ENCODE data around the gene KRT2.

Gene KRT2

DNA sequence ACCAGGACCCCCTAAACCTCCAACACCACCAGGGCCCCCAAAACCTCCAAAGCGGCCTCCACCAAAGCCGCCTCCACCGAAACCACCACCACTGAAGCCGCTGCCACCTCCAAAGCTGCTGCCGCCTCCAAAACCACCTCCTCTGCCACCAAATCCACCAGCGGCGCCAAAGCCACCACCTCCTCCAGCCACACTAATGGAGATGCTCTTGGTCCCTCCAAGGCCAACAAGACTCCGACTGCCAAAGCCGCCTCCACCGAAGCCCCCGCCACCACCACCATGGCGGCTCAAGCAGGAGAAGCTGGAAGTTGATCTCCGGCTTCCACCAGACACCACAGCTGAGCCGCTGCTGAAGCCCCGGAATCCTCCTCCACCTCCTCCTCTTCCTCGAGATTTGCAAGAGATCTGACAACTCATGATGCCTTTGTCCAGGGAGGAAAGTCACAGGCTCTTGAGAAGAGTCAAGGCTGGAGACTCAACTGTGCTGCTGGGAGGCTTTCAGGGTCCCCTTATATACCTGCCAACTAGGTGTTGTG is at the start of gene KRT2:
TSS of gene KRT2 (minus strand) at position 486 of the 536 bp plus-strand sequence. CDS start at position 417, 69 bp downstream.
- TF ChIP-seq, protein P1, sequence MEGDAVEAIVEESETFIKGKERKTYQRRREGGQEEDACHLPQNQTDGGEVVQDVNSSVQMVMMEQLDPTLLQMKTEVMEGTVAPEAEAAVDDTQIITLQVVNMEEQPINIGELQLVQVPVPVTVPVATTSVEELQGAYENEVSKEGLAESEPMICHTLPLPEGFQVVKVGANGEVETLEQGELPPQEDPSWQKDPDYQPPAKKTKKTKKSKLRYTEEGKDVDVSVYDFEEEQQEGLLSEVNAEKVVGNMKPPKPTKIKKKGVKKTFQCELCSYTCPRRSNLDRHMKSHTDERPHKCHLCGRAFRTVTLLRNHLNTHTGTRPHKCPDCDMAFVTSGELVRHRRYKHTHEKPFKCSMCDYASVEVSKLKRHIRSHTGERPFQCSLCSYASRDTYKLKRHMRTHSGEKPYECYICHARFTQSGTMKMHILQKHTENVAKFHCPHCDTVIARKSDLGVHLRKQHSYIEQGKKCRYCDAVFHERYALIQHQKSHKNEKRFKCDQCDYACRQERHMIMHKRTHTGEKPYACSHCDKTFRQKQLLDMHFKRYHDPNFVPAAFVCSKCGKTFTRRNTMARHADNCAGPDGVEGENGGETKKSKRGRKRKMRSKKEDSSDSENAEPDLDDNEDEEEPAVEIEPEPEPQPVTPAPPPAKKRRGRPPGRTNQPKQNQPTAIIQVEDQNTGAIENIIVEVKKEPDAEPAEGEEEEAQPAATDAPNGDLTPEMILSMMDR (conservative IDR thresholded peaks at IDR 0.05; ENCODE audit: low read depth, low read length), result no peak
- H4K20me1 ChIP-seq (ENCODE audit: insufficient read depth), result no peaks in the 10 kb centered on the region
- no peaks in the 10 kb centered on the region for H3K4me1 ChIP-seq (ENCODE audit: low read depth, poor library complexity, severe bottlenecking)
- H3K36me3 ChIP-seq (ENCODE audit: insufficient read depth), result no peaks in the 10 kb centered on the region
- H3K4me2 ChIP-seq, result no peak within 1 kb of the TSS
- H3K4me3 ChIP-seq (IDR thresholded peaks at IDR 0.05; ENCODE audit: insufficient read depth, low read depth, low read length), result no peak within 1 kb of the TSS
- peaks cover 23% of the 10 kb centered on the region for H3K27me3 ChIP-seq (ENCODE audit: insufficient read depth, low read depth)
- H2AFZ ChIP-seq (ENCODE audit: low read depth), result no peak within 1 kb of the TSS
- no peak within 1 kb of the TSS for H3K9ac ChIP-seq
- H3K27ac ChIP-seq, result no peak within 1 kb of the TSS
- H3K79me2 ChIP-seq (ENCODE audit: insufficient read depth, low read depth), result no peaks in the 10 kb centered on the region

DNA sequence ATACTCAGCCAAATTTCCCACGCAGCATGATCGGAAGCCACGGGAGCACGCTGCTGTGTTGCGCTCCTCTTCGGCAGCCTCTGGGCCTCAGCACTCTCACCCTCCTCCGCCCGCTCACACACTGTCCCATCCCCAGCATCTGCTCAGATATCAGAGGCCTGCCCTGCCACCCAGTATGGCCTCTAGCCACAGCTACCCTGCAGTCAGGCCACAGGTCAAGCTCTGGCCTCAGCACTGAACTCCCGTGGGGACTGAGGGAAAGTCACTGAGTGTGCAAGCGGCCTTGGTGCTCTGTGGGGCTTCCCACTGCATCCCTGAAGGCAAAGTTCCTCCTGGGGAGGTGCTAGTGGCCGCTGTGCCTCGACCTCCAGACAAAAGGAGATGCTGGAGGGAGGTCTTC is 49.3 kb upstream of the KRT2 start:
- H4K20me1 ChIP-seq (ENCODE audit: insufficient read depth), result no peaks in the 10 kb centered on the region
- H3K36me3 ChIP-seq (ENCODE audit: insufficient read depth), result no peaks in the 10 kb centered on the region
- no peak overlapping the region for H3K4me3 ChIP-seq (IDR thresholded peaks at IDR 0.05; ENCODE audit: insufficient read depth, low read depth, low read length)
- no peak overlapping the region for H3K4me2 ChIP-seq
- no peak overlapping the region for H3K27ac ChIP-seq
- TF ChIP-seq, protein P1 (conservative IDR thresholded peaks at IDR 0.05; ENCODE audit: low read depth, low read length), result no peak
- H3K27me3 ChIP-seq (ENCODE audit: insufficient read depth, low read depth), result peaks cover 28% of the 10 kb centered on the region
- H3K4me1 ChIP-seq (ENCODE audit: low read depth, poor library complexity, severe bottlenecking), result no peaks in the 10 kb centered on the region
- H2AFZ ChIP-seq (ENCODE audit: low read depth), result no peak overlapping the region
- H3K9ac ChIP-seq, result no peak overlapping the region
- no peaks in the 10 kb centered on the region for H3K79me2 ChIP-seq (ENCODE audit: insufficient read depth, low read depth)

DNA sequence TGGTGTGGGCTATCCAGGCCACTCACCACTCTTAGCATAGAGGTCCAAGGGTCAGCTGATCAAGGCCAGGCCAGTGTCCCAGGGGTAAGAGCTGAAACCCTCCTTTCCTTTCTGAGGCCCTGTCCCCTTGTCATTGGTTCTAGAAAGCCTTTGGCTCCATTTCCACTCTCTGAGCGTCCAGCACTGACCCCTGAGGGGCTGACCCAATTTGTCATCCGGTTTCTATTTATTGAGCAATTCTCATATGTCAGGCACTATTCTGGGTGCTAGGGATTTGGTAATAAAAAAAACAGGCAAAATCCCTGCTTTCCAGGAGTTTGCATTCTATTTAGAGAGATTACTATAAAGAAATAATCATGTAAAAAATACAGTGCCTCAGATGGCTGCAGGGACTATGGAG is 47.9 kb upstream of the KRT2 start:
- H4K20me1 ChIP-seq (ENCODE audit: insufficient read depth), result no peaks in the 10 kb centered on the region
- no peak overlapping the region for H3K9ac ChIP-seq
- TF ChIP-seq, protein P1 (conservative IDR thresholded peaks at IDR 0.05; ENCODE audit: low read depth, low read length), result no peak
- no peak overlapping the region for H3K4me2 ChIP-seq
- H3K27me3 ChIP-seq (ENCODE audit: insufficient read depth, low read depth), result peaks cover 41% of the 10 kb centered on the region
- H3K27ac ChIP-seq, result no peak overlapping the region
- no peak overlapping the region for H2AFZ ChIP-seq (ENCODE audit: low read depth)
- no peaks in the 10 kb centered on the region for H3K36me3 ChIP-seq (ENCODE audit: insufficient read depth)
- no peak overlapping the region for H3K4me3 ChIP-seq (IDR thresholded peaks at IDR 0.05; ENCODE audit: insufficient read depth, low read depth, low read length)
- no peaks in the 10 kb centered on the region for H3K79me2 ChIP-seq (ENCODE audit: insufficient read depth, low read depth)
- H3K4me1 ChIP-seq (ENCODE audit: low read depth, poor library complexity, severe bottlenecking), result no peaks in the 10 kb centered on the region

DNA sequence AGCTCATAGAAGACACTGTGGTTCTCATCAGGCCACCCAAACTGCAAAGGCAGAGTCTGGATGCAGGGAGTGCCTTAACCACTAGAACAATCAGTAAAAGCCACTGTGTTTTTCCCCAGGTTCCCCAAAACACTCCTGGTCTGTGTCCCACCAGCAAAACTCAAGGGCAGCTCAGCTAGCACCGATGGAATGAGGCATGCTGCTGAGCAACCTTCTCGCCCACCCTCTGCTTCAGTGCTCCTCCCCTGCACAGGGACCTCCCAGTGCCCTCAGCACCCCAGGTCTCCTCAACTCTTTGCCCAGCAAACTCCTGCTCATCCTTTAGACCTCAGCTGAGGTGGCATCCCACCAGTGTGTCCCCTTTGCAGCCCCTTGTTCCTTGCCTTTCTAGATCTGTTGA is 47.4 kb upstream of the KRT2 start:
- peaks cover 42% of the 10 kb centered on the region for H3K27me3 ChIP-seq (ENCODE audit: insufficient read depth, low read depth)

More for the DNA sequence above, 47.4 kb upstream of the KRT2 start:
- H2AFZ ChIP-seq (ENCODE audit: low read depth), result no peak overlapping the region
- no peaks in the 10 kb centered on the region for H3K4me1 ChIP-seq (ENCODE audit: low read depth, poor library complexity, severe bottlenecking)
- no peaks in the 10 kb centered on the region for H3K79me2 ChIP-seq (ENCODE audit: insufficient read depth, low read depth)
- no peak overlapping the region for H3K9ac ChIP-seq
- no peak overlapping the region for H3K4me3 ChIP-seq (IDR thresholded peaks at IDR 0.05; ENCODE audit: insufficient read depth, low read depth, low read length)
- H3K36me3 ChIP-seq (ENCODE audit: insufficient read depth), result no peaks in the 10 kb centered on the region
- H4K20me1 ChIP-seq (ENCODE audit: insufficient read depth), result no peaks in the 10 kb centered on the region
- no peak overlapping the region for H3K27ac ChIP-seq
- TF ChIP-seq, protein P1 (conservative IDR thresholded peaks at IDR 0.05; ENCODE audit: low read depth, low read length), result no peak
- no peak overlapping the region for H3K4me2 ChIP-seq

All from KMS-11 (cell line).